Caco-2 (cell line): Measurements from ENCODE around the gene VOPP1. TPM values are rescaled to one million over a fixed set of nuclear protein-coding genes. Genes with fewer than 3 reads are reported as not detected.

Source experiments
- BruUV-seq: library from RNA; stranded (reverse); fragments of 400-500 nt; replicated peaks from 2 replicates; lab custom pipeline; 2021; lab: Mats Ljungman, UMichigan
- CTCF ChIA-PET: fragments of 300-600 bp; sonication (Branson Sonifier 250); formaldehyde crosslinking; loops from one replicate; lab custom pipeline; 2022; ENCODE audit warnings: antibody characterized with exemption; lab: Charles Lee
- POLR2A ChIA-PET: fragments of 300-600 bp; sonication (Branson Sonifier 250); formaldehyde crosslinking; loops from one replicate; lab custom pipeline; 2022; ENCODE audit warnings: antibody characterized with exemption; lab: Charles Lee
- DNase-seq, 2 experiments: peaks; one replicate each; pipeline versions ENCODE4 v3.0.0 to v3.0.0-alpha.2; 2020 to 2022
- H3K27me3 ChIP-seq: replicated peaks from 2 replicates; pipeline ENCODE4 v1.6.0; 2011; ENCODE audit warnings: low read length; ENCODE audit not compliant: control insufficient read depth, insufficient read depth
- H3K36me3 ChIP-seq: 2 replicates; pipeline ENCODE4 v1.5.1; 2011; ENCODE audit warnings: low read length; ENCODE audit not compliant: control insufficient read depth, insufficient read depth
- H3K4me1 ChIP-seq: fragments of 250-450 bp; sonication (Bioruptor Pico); 2 replicates; pipeline ENCODE4 v1.5.1; 2020; ENCODE audit warnings: mild to moderate bottlenecking
- H3K4me3 ChIP-seq: 2 replicates; pipeline ENCODE4 v1.5.1; 2011; ENCODE audit warnings: low read depth, mild to moderate bottlenecking, control low read depth, low read length
- H3K9me3 ChIP-seq: fragments of 250-450 bp; sonication (Bioruptor Pico); 2 replicates; pipeline ENCODE4 v1.5.1; 2020; ENCODE audit warnings: mild to moderate bottlenecking, moderate library complexity
- H3K27ac Mint-ChIP-seq: one replicate; pipeline ENCODE4 v1.8.0; 2022; ENCODE audit warnings: mixed read lengths; ENCODE audit not compliant: unreplicated experiment
- H3K27me3 Mint-ChIP-seq: one replicate; pipeline ENCODE4 v1.8.0; 2022; ENCODE audit warnings: mixed read lengths; ENCODE audit not compliant: insufficient read depth, unreplicated experiment
- H3K36me3 Mint-ChIP-seq: one replicate; pipeline ENCODE4 v1.8.0; 2022; ENCODE audit warnings: mild to moderate bottlenecking, mixed read lengths; ENCODE audit not compliant: insufficient read depth, unreplicated experiment
- H3K4me1 Mint-ChIP-seq: one replicate; pipeline ENCODE4 v1.8.0; 2022; ENCODE audit warnings: low read depth, mixed read lengths; ENCODE audit not compliant: unreplicated experiment
- H3K4me3 Mint-ChIP-seq: one replicate; pipeline ENCODE4 v1.8.0; 2022; ENCODE audit warnings: mild to moderate bottlenecking, moderate library complexity, mixed read lengths; ENCODE audit not compliant: unreplicated experiment
- H3K9me3 Mint-ChIP-seq: one replicate; pipeline ENCODE4 v1.8.0; 2022; ENCODE audit warnings: mixed read lengths; ENCODE audit not compliant: unreplicated experiment
- intact Hi-C: fragments of 100-400 bp; cut with micrococcal nuclease; formaldehyde crosslinking; loops from one replicate; pipeline ENCODE4 v1.10.0; 2022; ENCODE audit not compliant: unreplicated experiment
- total RNA-seq: library from RNA; stranded (reverse); gene quantifications from 2 replicates; pipeline ENCODE4 v1.2.3, GENCODE V29; 2022
- TF ChIP-seq, protein P1 (sequence below), 2 experiments: fragments of 200-600 bp in 1 of 2; IDR thresholded peaks; 1 replicate in 1 of 2; 2 replicates in 1 of 2; pipeline versions ENCODE4 v1.5.1 to v1.8.0; 2011 to 2022; ENCODE audit warnings: antibody characterized with exemption in 1 of 2, control low read depth in 1 of 2, inconsistent platforms in 1 of 2, low read depth in 1 of 2, low read length in 1 of 2, mild to moderate bottlenecking in 1 of 2, moderate library complexity in 1 of 2; ENCODE audit not compliant: insufficient read depth in 1 of 2, severe bottlenecking in 1 of 2, unreplicated experiment in 1 of 2

VOPP1 gene
- total RNA-seq, 1 experiment from 2014 or later, result 46.8 TPM

DNA sequence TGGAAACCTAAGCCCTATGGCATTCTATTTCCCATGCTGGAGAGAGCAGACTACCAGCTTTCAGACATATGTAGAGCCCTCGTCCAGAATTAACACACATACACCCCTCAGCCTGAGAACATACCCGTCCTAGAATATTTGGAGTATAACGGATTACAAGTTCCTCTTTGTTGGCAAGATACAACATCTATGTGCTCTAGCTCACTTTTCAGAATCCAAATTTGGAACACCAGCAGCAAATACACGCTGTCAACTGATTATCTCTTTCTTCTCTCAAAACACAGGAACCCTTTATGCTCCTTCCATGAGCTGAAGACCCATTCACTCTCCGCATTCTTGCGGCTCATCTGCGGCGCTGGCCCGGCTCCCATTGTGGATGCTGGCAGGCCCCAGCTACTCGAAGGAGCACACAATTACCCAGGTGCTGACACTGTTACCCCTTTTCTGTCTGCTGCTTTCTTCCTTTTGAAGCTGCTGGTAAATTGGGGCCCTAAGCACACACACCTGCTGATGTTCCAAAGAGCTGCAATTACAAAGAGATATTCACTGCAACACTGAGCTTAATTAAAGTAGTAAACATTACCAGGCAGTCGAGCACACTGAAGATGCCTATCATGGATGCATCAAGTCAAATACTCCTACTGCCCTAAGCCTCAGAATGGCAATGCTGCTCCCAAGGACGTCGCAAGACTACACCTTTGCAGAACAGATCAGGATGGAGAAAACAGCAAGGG is 70.0 kb downstream of the VOPP1 start:
- H3K9me3 ChIP-seq, result no peaks in the 10 kb centered on the region
- POLR2A ChIA-PET, result no interaction called here
- H3K4me3 ChIP-seq, result no peak overlapping the region
- intact Hi-C loops, result no loop called here
- DNase-seq, result no peak
- BruUV-seq, result no TSS peak
- H3K9me3 Mint-ChIP-seq, result no peaks in the 10 kb centered on the region
- no peaks in the 10 kb centered on the region for H3K36me3 ChIP-seq
- CTCF ChIA-PET, result no interaction called here
- no peaks in the 10 kb centered on the region for H3K4me1 ChIP-seq
- no peak overlapping the region for H3K4me3 Mint-ChIP-seq
- no peaks in the 10 kb centered on the region for H3K36me3 Mint-ChIP-seq
- TF ChIP-seq, protein P1, sequence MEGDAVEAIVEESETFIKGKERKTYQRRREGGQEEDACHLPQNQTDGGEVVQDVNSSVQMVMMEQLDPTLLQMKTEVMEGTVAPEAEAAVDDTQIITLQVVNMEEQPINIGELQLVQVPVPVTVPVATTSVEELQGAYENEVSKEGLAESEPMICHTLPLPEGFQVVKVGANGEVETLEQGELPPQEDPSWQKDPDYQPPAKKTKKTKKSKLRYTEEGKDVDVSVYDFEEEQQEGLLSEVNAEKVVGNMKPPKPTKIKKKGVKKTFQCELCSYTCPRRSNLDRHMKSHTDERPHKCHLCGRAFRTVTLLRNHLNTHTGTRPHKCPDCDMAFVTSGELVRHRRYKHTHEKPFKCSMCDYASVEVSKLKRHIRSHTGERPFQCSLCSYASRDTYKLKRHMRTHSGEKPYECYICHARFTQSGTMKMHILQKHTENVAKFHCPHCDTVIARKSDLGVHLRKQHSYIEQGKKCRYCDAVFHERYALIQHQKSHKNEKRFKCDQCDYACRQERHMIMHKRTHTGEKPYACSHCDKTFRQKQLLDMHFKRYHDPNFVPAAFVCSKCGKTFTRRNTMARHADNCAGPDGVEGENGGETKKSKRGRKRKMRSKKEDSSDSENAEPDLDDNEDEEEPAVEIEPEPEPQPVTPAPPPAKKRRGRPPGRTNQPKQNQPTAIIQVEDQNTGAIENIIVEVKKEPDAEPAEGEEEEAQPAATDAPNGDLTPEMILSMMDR (IDR thresholded peaks at IDR 0.05; ENCODE audit: insufficient read depth in 1 of 2, low read depth in 1 of 2, low read length in 1 of 2, severe bottlenecking in 1 of 2, unreplicated experiment in 1 of 2), result no peak
- H3K4me1 Mint-ChIP-seq, result no peaks in the 10 kb centered on the region
- no peaks in the 10 kb centered on the region for H3K27me3 ChIP-seq
- no peaks in the 10 kb centered on the region for H3K27me3 Mint-ChIP-seq
- no peak overlapping the region for H3K27ac Mint-ChIP-seq

DNA sequence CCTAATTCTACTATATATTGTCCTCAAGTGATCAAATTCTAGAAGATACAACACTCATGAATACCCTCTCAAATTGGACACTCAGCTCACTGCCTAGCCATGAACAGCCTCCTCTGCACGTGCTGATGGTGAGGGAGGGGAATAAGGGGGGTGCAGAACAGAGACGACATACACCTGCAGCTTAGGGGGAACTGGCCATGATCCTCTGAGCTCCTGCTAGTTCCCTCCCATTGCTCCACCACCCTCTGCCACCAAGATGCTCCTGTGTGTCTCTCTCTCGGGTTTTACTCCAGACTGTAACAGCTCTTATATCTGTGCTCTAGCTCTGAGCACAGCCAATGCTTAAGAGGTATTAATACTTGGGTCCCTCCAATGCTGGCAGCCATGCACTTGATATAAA is 70.7 kb downstream of the VOPP1 start:
- Mint-ChIP-seq H3K36me3 (no peaks in the 10 kb centered on the region), H3K27ac (no peak overlapping the region), H3K4me1 (no peaks in the 10 kb centered on the region), H3K4me3 (no peak overlapping the region), H3K9me3 (no peaks in the 10 kb centered on the region), H3K27me3 (no peaks in the 10 kb centered on the region)
- BruUV-seq, result no TSS peak
- CTCF ChIA-PET, result no interaction called here
- POLR2A ChIA-PET, result no interaction called here
- Histone ChIP-seq H3K9me3 (no peaks in the 10 kb centered on the region), H3K27me3 (no peaks in the 10 kb centered on the region), H3K36me3 (no peaks in the 10 kb centered on the region), H3K4me1 (no peaks in the 10 kb centered on the region), H3K4me3 (no peak overlapping the region)
- TF ChIP-seq, protein P1 (IDR thresholded peaks at IDR 0.05; ENCODE audit: insufficient read depth in 1 of 2, low read depth in 1 of 2, low read length in 1 of 2, severe bottlenecking in 1 of 2, unreplicated experiment in 1 of 2), result no peak
- no peak for DNase-seq
- intact Hi-C loops, result no loop called here

DNA sequence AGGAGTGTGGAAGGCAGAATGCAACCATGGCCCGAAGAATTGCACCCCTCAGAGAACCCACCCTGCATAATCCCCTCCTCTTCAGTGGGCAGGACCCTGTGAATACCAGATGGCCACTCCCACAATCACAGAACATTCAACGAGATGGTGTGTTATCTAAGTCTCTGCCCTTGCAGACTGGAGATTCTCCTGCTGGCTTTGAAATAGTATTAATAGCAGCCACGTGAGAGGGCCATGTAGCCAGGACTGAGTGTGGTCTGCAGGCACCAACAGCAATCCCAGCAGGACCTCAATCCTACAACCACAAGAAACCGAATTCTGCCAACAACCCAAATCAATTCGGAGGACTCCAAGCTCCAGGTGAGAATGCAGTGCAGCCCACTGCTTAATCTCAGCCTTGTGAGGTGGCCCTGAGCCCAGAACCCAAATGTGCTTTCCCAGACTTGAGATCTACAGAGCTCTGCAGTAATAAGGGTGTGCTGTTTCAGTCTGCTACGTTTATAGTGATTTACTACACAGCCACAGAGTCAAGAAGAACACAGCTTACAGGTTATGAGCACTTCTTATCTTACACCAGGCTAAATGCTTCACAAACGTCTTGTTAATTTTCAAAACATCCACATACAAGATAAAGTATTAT is 72.1 kb downstream of the VOPP1 start:
- Mint-ChIP-seq H3K36me3 (no peaks in the 10 kb centered on the region), H3K27me3 (no peaks in the 10 kb centered on the region), H3K27ac (no peak overlapping the region), H3K4me1 (no peaks in the 10 kb centered on the region), H3K9me3 (no peaks in the 10 kb centered on the region), H3K4me3 (no peak overlapping the region)
- TF ChIP-seq, protein P1 (IDR thresholded peaks at IDR 0.05; ENCODE audit: insufficient read depth in 1 of 2, low read depth in 1 of 2, low read length in 1 of 2, severe bottlenecking in 1 of 2, unreplicated experiment in 1 of 2), result no peak
- intact Hi-C loops, result no loop called here
- Histone ChIP-seq H3K27me3 (no peaks in the 10 kb centered on the region), H3K4me3 (no peak overlapping the region), H3K9me3 (no peaks in the 10 kb centered on the region), H3K36me3 (0 out of 2 replicates have a peak, but pooled peaks cover 1% of the 10 kb centered on the region), H3K4me1 (no peaks in the 10 kb centered on the region)
- no peak for DNase-seq
- ChIA-PET POLR2A (no interaction called here), CTCF (no interaction called here)
- BruUV-seq, result no TSS peak
